RWPE2 (cell line): Measurements from ENCODE around the gene TTBK1.

Experiments used
- ATAC-seq: fragments of 200-7000 bp; cut with Tn5 transposase; 3 replicates; pipeline ENCODE4 v1.9.1; 2021; ENCODE audit warnings: low read depth
- DNase-seq: peaks from one replicate; pipeline ENCODE4 v3.0.0-alpha.2; 2020; ENCODE audit warnings: low spot score
- H3K27ac ChIP-seq: fragments of 450-650 bp; 2 replicates; pipeline ENCODE4 v1.5.1; 2017; ENCODE audit warnings: mild to moderate bottlenecking; ENCODE audit not compliant: poor library complexity, severe bottlenecking
- H3K27me3 ChIP-seq: fragments of 250-450 bp; sonication (Bioruptor Pico); 2 replicates; pipeline ENCODE4 v1.5.1; 2021; ENCODE audit warnings: mild to moderate bottlenecking, moderate library complexity; ENCODE audit not compliant: insufficient read depth, poor library complexity, severe bottlenecking
- H3K36me3 ChIP-seq: fragments of 250-450 bp; sonication (Bioruptor Pico); 2 replicates; pipeline ENCODE4 v1.5.1; 2020; ENCODE audit warnings: low read depth, mild to moderate bottlenecking, moderate library complexity
- H3K4me1 ChIP-seq: fragments of 250-450 bp; sonication (Bioruptor Pico); 2 replicates; pipeline ENCODE4 v1.5.1; 2021; ENCODE audit warnings: mild to moderate bottlenecking, moderate library complexity; ENCODE audit not compliant: insufficient read depth, poor library complexity, severe bottlenecking
- H3K4me3 ChIP-seq: fragments of 250-450 bp; sonication (Bioruptor Pico); 2 replicates; pipeline ENCODE4 v1.5.1; 2021; ENCODE audit warnings: mild to moderate bottlenecking, moderate library complexity; ENCODE audit not compliant: severe bottlenecking
- H3K9me3 ChIP-seq: fragments of 250-450 bp; sonication (Bioruptor Pico); 2 replicates; pipeline ENCODE4 v1.5.1; 2021; ENCODE audit warnings: mild to moderate bottlenecking, moderate library complexity; ENCODE audit not compliant: severe bottlenecking
- CTCF ChIP-seq: fragments of 450-650 bp; IDR thresholded peaks from one replicate; pipeline ENCODE4 v1.5.1; 2017; ENCODE audit warnings: mild to moderate bottlenecking, moderate library complexity; ENCODE audit not compliant: poor library complexity, severe bottlenecking

TTBK1 gene

DNA sequence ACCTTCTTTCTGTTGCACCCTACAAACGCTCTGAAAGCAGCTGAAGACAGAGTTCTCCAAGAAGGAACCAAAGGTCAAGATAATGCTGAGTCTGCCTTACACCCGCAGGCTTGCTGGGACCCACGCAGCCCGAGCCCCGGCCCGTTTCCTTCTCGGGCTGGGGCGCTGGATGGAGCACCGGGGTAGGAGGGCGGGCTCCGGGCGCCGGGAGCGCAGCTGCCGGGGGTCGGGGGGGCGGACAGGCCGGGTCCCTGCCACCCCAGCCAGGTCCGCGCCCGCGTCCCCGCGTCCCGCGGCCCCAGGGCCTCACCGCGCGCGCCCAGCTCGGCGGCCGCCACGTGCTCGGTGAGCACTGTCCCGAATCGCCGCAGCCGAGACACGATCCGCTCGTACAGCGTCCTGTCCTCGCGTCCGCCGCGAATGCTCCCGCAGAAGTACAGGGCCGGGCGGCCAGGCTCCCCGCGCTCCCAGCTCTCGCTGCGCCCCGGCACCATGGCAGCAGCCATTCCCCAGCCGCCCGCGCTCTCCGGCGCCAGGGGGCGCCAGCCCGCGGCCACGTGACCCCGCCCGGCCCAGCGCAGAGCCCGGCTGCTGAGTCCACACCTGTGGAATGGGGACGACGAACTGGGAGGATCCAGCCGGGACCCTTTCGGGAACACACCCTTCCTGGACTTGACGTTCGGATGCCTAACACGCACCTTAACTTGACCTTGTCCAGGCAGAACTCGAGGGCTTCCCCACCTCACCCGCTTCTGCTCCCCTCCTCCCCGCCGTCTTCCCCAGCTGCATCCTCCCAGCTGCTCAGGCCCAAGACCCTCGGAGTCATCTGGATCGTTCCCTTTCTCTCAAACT is 14.1 kb upstream of the TTBK1 start, which contains the start of gene DNPH1:
TSS of gene DNPH1 (minus strand) at position 531 of the 852 bp plus-strand sequence. CDS start at position 506, 25 bp downstream.
- TF ChIP-seq CTCF, result peak; percentile 94
- Histone ChIP-seq H3K9me3 (no peaks in the 10 kb centered on the region), H3K36me3 (peaks cover 3% of the 10 kb centered on the region; the same call in 1 of the 2 replicates), H3K4me3 (peak within 1 kb of the TSS; percentile 65), H3K27me3 (no peaks in the 10 kb centered on the region), H3K4me1 (no peaks in the 10 kb centered on the region), H3K27ac (peak within 1 kb of the TSS; percentile 22)
- ATAC-seq (peak; percentile 92), DNase-seq (peak; percentile 73)

DNA sequence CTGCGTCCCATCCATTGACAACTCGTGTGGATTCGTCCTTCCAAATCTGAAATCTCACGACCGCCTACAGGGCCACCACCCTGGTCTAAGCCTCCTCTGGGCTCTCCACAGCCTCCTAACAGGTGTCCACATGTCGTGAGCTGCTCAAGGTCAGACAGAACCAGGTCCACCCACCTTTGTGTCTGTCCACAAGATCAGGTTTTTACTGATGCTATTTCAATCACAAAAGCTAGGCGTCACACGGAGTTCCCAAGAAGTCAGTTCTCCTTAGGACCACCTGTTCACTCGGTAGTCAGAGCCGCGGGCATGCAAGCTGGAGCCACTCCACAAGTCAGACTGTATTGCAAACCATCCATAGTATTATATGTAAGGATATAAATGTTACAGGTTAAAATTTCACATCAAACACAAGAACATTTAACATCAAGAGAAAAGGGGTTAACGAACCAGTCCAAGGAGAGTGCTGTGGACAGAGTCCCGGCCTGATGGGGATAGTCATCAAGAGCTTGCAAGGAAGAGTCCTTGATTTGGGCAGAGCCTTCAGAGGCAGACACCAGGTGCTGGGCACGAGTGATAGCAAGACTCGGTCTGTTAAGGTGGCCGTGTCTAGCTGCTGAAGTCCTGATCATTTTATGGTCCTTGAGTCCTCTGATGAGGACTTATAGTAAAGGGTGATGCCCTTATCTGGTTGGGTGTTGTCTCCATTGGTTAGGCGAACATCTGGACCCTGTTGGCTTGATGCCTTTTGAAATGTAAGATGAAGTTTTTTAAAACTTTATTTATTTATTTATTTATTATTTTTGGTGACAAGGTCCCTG is 13.3 kb upstream of the TTBK1 start:
- DNase-seq, result peak; percentile 20
- Histone ChIP-seq H3K4me3 (no peak overlapping the region), H3K27me3 (no peaks in the 10 kb centered on the region), H3K4me1 (no peaks in the 10 kb centered on the region), H3K27ac (no peak overlapping the region), H3K36me3 (no peaks in the 10 kb centered on the region), H3K9me3 (no peaks in the 10 kb centered on the region)
- TF ChIP-seq CTCF, result no peak
- no peak for ATAC-seq

GRCh38 chr6:43231053-43231452 is 12.2 kb upstream of the TTBK1 start:
- DNase-seq (no peak), ATAC-seq (no peak)
- Histone ChIP-seq H3K4me1 (no peaks in the 10 kb centered on the region), H3K4me3 (no peak overlapping the region), H3K27me3 (no peaks in the 10 kb centered on the region), H3K27ac (no peak overlapping the region), H3K36me3 (no peaks in the 10 kb centered on the region), H3K9me3 (no peaks in the 10 kb centered on the region)
- TF ChIP-seq CTCF, result no peak

GRCh38 chr6:43231735-43232450 is 11.4 kb upstream of the TTBK1 start:
- DNase-seq, result no peak
- no peak for TF ChIP-seq CTCF

More at GRCh38 chr6:43231735-43232450, 11.4 kb upstream of the TTBK1 start:
- no peaks in the 10 kb centered on the region for H3K27me3 ChIP-seq
- no peaks in the 10 kb centered on the region for H3K9me3 ChIP-seq
- no peak overlapping the region for H3K27ac ChIP-seq
- H3K36me3 ChIP-seq, result no peaks in the 10 kb centered on the region
- no peak for ATAC-seq
- no peaks in the 10 kb centered on the region for H3K4me1 ChIP-seq
- no peak overlapping the region for H3K4me3 ChIP-seq
